ENCODE measurements around the gene GRHL3. TPM values are rescaled to one million over a fixed set of nuclear protein-coding genes. Genes with fewer than 3 reads are reported as not detected.
"Not testable (repeated sequence)": the region's sequence is repeated elsewhere in the genome, so short reads cannot be mapped to it uniquely, and the experiment has no call there.

The GRHL3 gene
- total RNA-seq = 1 to 10 TPM in 1 of 2 donors, under 1 TPM in 1; 0.54 to 1.3 TPM

DNA sequence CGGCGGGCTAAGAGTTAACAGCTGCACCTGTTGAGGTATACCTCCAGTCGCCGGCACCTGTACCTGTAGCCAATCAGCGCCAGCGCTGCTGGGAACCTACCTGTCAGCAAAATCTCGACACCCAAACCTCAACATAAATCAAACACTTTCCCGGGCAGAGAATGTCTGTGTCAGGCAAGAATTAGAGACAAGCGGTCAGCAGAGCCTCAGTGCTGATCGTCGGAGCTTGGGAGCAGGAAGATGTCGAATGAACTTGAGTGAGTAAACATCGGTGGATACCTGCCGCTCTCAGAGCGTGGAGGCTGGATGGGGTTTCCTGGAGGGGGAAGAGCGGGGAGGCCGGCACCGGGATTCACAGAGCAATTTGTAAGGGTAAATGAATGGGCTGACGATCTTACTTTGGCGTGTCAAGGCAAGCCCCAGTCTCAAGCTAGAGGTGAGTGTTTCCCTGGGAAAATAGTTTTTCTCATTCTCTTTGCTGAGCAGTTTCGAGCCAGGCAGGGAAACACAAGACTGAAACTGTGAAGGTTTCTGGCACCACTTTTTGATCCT is at the start of gene GRHL3:
TSS of gene GRHL3 (plus strand) at position 46 of the 552 bp plus-strand sequence. CDS start at position 241, 195 bp downstream.
- Histone ChIP-seq H3K27ac (no peak within 1 kb of the TSS), H3K4me1 (ENCODE audit: control insufficient read depth in 1 of 2, low read depth in 2 of 2) (peaks cover 0 to 16% of the 10 kb centered on the region in 2 donors), H3K27me3 (replicated peaks; ENCODE audit: insufficient read depth) (no peaks in the 10 kb centered on the region), H3K4me3 (no peak within 1 kb of the TSS), H3K36me3 (no peaks in the 10 kb centered on the region), H3K9me3 (no peaks in the 10 kb centered on the region)
- TF ChIP-seq, protein P1, sequence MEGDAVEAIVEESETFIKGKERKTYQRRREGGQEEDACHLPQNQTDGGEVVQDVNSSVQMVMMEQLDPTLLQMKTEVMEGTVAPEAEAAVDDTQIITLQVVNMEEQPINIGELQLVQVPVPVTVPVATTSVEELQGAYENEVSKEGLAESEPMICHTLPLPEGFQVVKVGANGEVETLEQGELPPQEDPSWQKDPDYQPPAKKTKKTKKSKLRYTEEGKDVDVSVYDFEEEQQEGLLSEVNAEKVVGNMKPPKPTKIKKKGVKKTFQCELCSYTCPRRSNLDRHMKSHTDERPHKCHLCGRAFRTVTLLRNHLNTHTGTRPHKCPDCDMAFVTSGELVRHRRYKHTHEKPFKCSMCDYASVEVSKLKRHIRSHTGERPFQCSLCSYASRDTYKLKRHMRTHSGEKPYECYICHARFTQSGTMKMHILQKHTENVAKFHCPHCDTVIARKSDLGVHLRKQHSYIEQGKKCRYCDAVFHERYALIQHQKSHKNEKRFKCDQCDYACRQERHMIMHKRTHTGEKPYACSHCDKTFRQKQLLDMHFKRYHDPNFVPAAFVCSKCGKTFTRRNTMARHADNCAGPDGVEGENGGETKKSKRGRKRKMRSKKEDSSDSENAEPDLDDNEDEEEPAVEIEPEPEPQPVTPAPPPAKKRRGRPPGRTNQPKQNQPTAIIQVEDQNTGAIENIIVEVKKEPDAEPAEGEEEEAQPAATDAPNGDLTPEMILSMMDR (IDR thresholded peaks at IDR 0.05) = no peak
- no peak for ATAC-seq (ENCODE audit: insufficient number of reproducible peaks, low FRiP score, low read depth)
- no peak for DNase-seq (ENCODE audit: low spot score)

DNA sequence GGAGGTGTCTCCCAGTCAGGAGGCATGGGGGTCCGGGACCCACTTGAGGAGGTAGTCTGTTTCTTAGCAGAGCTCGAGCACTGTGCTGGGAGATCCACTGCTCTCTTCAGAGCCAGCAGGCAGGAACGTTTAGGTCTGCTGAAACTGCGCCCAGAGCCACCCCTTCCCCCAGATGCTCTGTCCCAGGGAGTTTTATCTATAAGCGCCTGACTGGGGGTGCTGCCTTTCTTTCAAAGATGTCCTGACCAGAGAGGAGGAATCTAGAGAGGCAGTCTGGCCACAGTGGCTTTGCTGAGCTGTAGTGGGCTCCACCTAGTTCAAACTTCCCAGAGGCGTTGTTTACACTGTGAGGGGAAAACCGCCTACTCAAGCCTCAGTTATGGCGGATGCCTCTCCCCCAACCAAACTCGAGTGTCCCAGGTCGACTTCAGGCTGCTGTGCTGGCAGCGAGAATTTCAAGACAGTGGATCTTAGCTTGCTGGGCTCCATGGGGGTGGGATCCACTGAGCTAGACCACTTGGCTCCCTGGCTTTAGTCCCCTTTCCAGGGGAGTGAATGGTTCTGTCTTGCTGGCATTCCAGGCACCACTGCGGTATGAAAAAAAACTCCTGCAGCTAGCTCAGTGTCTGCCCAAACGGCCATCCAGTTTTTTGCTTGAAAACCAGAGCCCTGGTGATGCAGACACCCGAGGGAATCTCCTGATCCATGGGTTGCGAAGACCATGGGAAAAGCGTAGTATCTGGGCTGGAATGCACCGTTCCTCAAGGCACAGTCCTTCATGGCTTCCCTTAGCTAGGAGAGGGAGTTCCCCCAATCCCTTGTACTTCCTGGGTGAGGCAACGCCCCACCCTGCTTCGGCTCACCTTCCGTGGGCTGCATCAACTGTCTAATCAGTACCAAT is 44.7 kb upstream of the GRHL3 start:
- H3K36me3 ChIP-seq; ATAC-seq (ENCODE audit: insufficient number of reproducible peaks, low FRiP score, low read depth); H3K4me3 ChIP-seq; DNase-seq (ENCODE audit: low spot score); H3K9me3 ChIP-seq; H3K27ac ChIP-seq; H3K27me3 ChIP-seq (replicated peaks; ENCODE audit: insufficient read depth); H3K4me1 ChIP-seq (ENCODE audit: control insufficient read depth in 1 of 2, low read depth in 2 of 2): not testable (repeated sequence)

DNA sequence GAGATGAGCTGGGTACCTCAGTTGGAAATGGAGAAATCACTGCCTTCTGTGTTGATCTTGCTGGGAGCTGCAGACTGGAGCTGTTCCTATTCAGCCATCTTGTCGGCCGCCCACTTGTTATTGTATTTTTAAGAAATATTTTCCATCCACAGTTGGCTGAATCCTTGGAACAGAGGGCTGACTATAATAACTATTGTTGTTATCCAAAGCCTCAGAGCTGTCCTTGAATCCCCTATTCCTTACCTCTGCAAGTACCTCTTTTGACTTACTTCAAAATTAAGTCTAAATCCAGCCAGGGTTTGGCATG is 44.1 kb upstream of the GRHL3 start:
- H3K4me3 ChIP-seq = no peak overlapping the region
- no peak for DNase-seq (ENCODE audit: low spot score)
- H3K27me3 ChIP-seq (replicated peaks; ENCODE audit: insufficient read depth) = no peaks in the 10 kb centered on the region
- TF ChIP-seq, protein P1 (IDR thresholded peaks at IDR 0.05) = no peak
- no peaks in the 10 kb centered on the region for H3K36me3 ChIP-seq
- peaks cover 0 to 6% of the 10 kb centered on the region in 2 donors for H3K4me1 ChIP-seq (ENCODE audit: control insufficient read depth in 1 of 2, low read depth in 2 of 2)
- H3K27ac ChIP-seq = no peak overlapping the region
- no peak for ATAC-seq (ENCODE audit: insufficient number of reproducible peaks, low FRiP score, low read depth)
- peaks cover 4% of the 10 kb centered on the region for H3K9me3 ChIP-seq

DNA sequence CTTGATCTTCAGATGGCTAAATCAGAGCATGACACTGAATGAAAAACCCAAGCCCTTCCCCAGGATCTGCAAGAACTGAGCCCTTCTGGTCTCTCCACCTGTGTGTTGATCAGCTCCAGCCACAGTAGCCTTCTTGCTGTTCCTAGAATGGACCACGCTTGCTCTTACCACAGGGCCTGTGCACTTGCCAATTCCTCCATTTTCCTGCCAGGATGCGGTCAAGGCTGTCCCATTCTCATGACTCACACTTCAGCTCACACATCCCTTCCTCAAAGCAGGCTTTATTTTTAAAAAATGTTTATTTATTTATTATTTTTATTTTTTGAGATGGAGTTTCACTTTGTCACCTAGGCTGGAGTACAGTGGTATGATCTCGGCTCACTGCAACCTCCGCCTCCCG is 43.6 kb upstream of the GRHL3 start:
- Histone ChIP-seq H3K27me3 (replicated peaks; ENCODE audit: insufficient read depth) (no peaks in the 10 kb centered on the region), H3K27ac (no peak overlapping the region), H3K9me3 (peaks cover 4% of the 10 kb centered on the region)

DNA sequence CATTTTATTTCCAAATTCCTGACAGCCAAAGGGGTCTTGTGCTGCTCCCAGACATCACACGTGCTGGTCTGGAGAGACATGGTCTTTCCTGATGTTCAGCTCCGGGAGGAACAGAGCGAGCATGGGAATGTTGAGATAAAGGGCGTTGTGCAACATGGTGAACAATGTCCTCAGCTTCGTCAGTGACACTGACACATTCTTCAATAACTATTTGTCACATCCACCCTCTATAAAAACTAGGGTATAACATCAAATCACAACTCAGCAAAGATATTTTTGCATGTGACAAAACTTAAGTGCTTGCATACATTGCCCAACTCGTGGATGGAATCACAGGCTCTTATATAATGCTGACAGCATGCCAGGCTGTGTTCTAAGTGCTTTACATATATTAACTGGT is 42.4 kb upstream of the GRHL3 start:
- DNase-seq (ENCODE audit: low spot score) (no peak), ATAC-seq (ENCODE audit: insufficient number of reproducible peaks, low FRiP score, low read depth) (no peak)
- H3K4me3 ChIP-seq = no peak overlapping the region
- H3K27ac ChIP-seq = no peak overlapping the region
- H3K36me3 ChIP-seq = no peaks in the 10 kb centered on the region
- peaks cover 4% of the 10 kb centered on the region for H3K9me3 ChIP-seq
- TF ChIP-seq, protein P1 (IDR thresholded peaks at IDR 0.05) = no peak
- no peaks in the 10 kb centered on the region for H3K27me3 ChIP-seq (replicated peaks; ENCODE audit: insufficient read depth)
- peaks cover 0 to 6% of the 10 kb centered on the region in 2 donors for H3K4me1 ChIP-seq (ENCODE audit: control insufficient read depth in 1 of 2, low read depth in 2 of 2)

More for the DNA sequence above, 43.6 kb upstream of the GRHL3 start:
- no peak overlapping the region for H3K4me3 ChIP-seq
- ATAC-seq (ENCODE audit: insufficient number of reproducible peaks, low FRiP score, low read depth) (no peak), DNase-seq (ENCODE audit: low spot score) (no peak)
- TF ChIP-seq, protein P1 (IDR thresholded peaks at IDR 0.05) = no peak
- H3K4me1 ChIP-seq (ENCODE audit: control insufficient read depth in 1 of 2, low read depth in 2 of 2) = peaks cover 0 to 6% of the 10 kb centered on the region in 2 donors
- no peaks in the 10 kb centered on the region for H3K36me3 ChIP-seq
